Mesenchymal stem cell (in vitro differentiated cells and primary cell): ENCODE data around the gene APOA1.

ENCODE experiments used
- DNase-seq: peaks from one replicate; pipeline ENCODE4 v3.0.0-alpha.2; 2013
- H2AFZ ChIP-seq: one replicate; pipeline ENCODE4 v1.6.1; 2013; ENCODE audit warnings: low read depth, mild to moderate bottlenecking, control low read depth, inconsistent platforms, low read length, moderate library complexity
- H2AK5ac ChIP-seq: 2 replicates; pipeline ENCODE4 v1.6.1; 2013; ENCODE audit warnings: low read length, moderate library complexity, mild to moderate bottlenecking, inconsistent platforms; ENCODE audit not compliant: severe bottlenecking
- H2BK120ac ChIP-seq: one replicate; pipeline ENCODE4 v1.6.1; 2013; ENCODE audit warnings: low read depth, mild to moderate bottlenecking, inconsistent platforms, low read length, moderate library complexity
- H2BK12ac ChIP-seq, 2 experiments: one replicate each; pipeline ENCODE4 v1.6.1; 2013; ENCODE audit warnings: inconsistent platforms in 2 of 2, low read length in 2 of 2, mild to moderate bottlenecking in 2 of 2, moderate library complexity in 2 of 2, control low read depth in 1 of 2
- H2BK15ac ChIP-seq: one replicate; pipeline ENCODE4 v1.6.1; 2013; ENCODE audit warnings: mild to moderate bottlenecking, low read depth, inconsistent platforms; ENCODE audit not compliant: poor library complexity, severe bottlenecking
- H2BK5ac ChIP-seq: 2 replicates; pipeline ENCODE4 v1.6.1; 2013; ENCODE audit warnings: low read depth, mild to moderate bottlenecking, low read length, control low read depth, inconsistent platforms; ENCODE audit not compliant: poor library complexity, severe bottlenecking
- H3K14ac ChIP-seq, 2 experiments: one replicate each; pipeline ENCODE4 v1.6.1; 2013; ENCODE audit warnings: inconsistent platforms in 2 of 2, low read length in 2 of 2, control low read depth in 1 of 2, mild to moderate bottlenecking in 1 of 2, moderate library complexity in 1 of 2
- H3K18ac ChIP-seq, 2 experiments: one replicate each; pipeline ENCODE4 v1.6.1; 2013; ENCODE audit warnings: inconsistent platforms in 2 of 2, low read length in 2 of 2, control low read depth in 1 of 2, low read depth in 1 of 2, mild to moderate bottlenecking in 1 of 2
- H3K23ac ChIP-seq, 2 experiments: one replicate each; pipeline ENCODE4 v1.6.1; 2013; ENCODE audit warnings: inconsistent platforms in 2 of 2, low read length in 2 of 2, mild to moderate bottlenecking in 2 of 2, moderate library complexity in 2 of 2, control low read depth in 1 of 2
- H3K27ac ChIP-seq: 2 replicates; pipeline ENCODE4 v1.5.1; 2013; ENCODE audit warnings: mild to moderate bottlenecking, moderate library complexity, low read length, control low read depth, inconsistent platforms; ENCODE audit not compliant: poor library complexity, severe bottlenecking
- H3K27me3 ChIP-seq, 2 experiments: 2 replicates each; pipeline versions ENCODE4 v1.6.1 to v1.7.0; 2013; ENCODE audit warnings: low read length in 2 of 2, mild to moderate bottlenecking in 2 of 2, moderate library complexity in 2 of 2, control low read depth in 1 of 2, inconsistent platforms in 1 of 2; ENCODE audit not compliant: control insufficient read depth in 1 of 2, insufficient read depth in 1 of 2
- H3K36me3 ChIP-seq, 2 experiments: 2 replicates each; pipeline versions ENCODE4 v1.6.1 to v1.7.0; 2013; ENCODE audit warnings: low read length in 2 of 2, control low read depth in 1 of 2, inconsistent platforms in 1 of 2, low read depth in 1 of 2, mild to moderate bottlenecking in 1 of 2; ENCODE audit not compliant: insufficient read depth in 2 of 2, control insufficient read depth in 1 of 2
- H3K4ac ChIP-seq, 2 experiments: one replicate each; pipeline ENCODE4 v1.6.1; 2013; ENCODE audit warnings: inconsistent platforms in 2 of 2, low read length in 2 of 2, mild to moderate bottlenecking in 2 of 2, moderate library complexity in 2 of 2, control low read depth in 1 of 2, low read depth in 1 of 2
- H3K4me1 ChIP-seq: 2 replicates; pipeline ENCODE4 v1.6.1; 2013; ENCODE audit warnings: low read depth, low read length, control low read depth; ENCODE audit not compliant: control insufficient read depth, insufficient read depth
- H3K4me2 ChIP-seq: 2 replicates; pipeline ENCODE4 v1.6.1; 2013; ENCODE audit warnings: low read length, mild to moderate bottlenecking, inconsistent platforms; ENCODE audit not compliant: poor library complexity, severe bottlenecking
- H3K4me3 ChIP-seq, 2 experiments: 2 replicates each; pipeline versions ENCODE4 v1.5.1 to v1.7.0; 2013; ENCODE audit warnings: low read length in 2 of 2, mild to moderate bottlenecking in 2 of 2, control low read depth in 1 of 2, low read depth in 1 of 2; ENCODE audit not compliant: insufficient read depth in 1 of 2
- H3K79me1 ChIP-seq: replicated peaks from 2 replicates; pipeline ENCODE4 v1.6.1; 2013; ENCODE audit warnings: mild to moderate bottlenecking, control low read depth, low read length, inconsistent platforms; ENCODE audit not compliant: poor library complexity, severe bottlenecking
- H3K9ac ChIP-seq: 2 replicates; pipeline ENCODE4 v1.7.0; 2013; ENCODE audit warnings: mild to moderate bottlenecking, low read length, moderate library complexity
- H3K9me3 ChIP-seq: 2 replicates; pipeline ENCODE4 v1.7.0; 2013; ENCODE audit warnings: mild to moderate bottlenecking, low read length; ENCODE audit not compliant: control insufficient read depth
- H4K8ac ChIP-seq: one replicate; pipeline ENCODE4 v1.6.1; 2013; ENCODE audit warnings: inconsistent platforms, mild to moderate bottlenecking, low read length, moderate library complexity
- H4K91ac ChIP-seq: one replicate; pipeline ENCODE4 v1.6.1; 2013; ENCODE audit warnings: mild to moderate bottlenecking, low read length, inconsistent platforms
- whole genome bisulfite sequencing: methylation state at CpG from one replicate; pipeline ENCODE4 v1.1.7; 2013; ENCODE audit warnings: mixed read lengths; 5-methylcytosine and 5-hydroxymethylcytosine counted together

The APOA1 gene

GRCh38 chr11:116844722-116845121, 7.3 kb upstream of the APOA1 start:
- WGBS = 99% methylated on average over 4 of the region's 4 CpGs
- no peak overlapping the region for H2BK5ac ChIP-seq
- H3K36me3 ChIP-seq = peaks cover 39 to 59% of the 10 kb centered on the region in 2 experiments
- H3K23ac ChIP-seq = no peak overlapping the region
- no peak overlapping the region for H3K4me2 ChIP-seq
- H2AFZ ChIP-seq = no peak overlapping the region
- no peak overlapping the region for H2BK12ac ChIP-seq
- H3K14ac ChIP-seq = no peak overlapping the region
- no peaks in the 10 kb centered on the region for H3K27me3 ChIP-seq
- H2AK5ac ChIP-seq = no peak overlapping the region
- no peaks in the 10 kb centered on the region for H3K79me1 ChIP-seq
- no peak overlapping the region for H4K8ac ChIP-seq
- DNase-seq = no peak
- H4K91ac ChIP-seq = no peak overlapping the region
- no peak overlapping the region for H2BK15ac ChIP-seq
- H3K18ac ChIP-seq = no peak overlapping the region
- no peak overlapping the region for H3K27ac ChIP-seq
- H3K4me3 ChIP-seq = no peak overlapping the region
- H2BK120ac ChIP-seq = no peak overlapping the region
- no peaks in the 10 kb centered on the region for H3K4me1 ChIP-seq
- H3K9ac ChIP-seq = no peak overlapping the region
- no peak overlapping the region for H3K4ac ChIP-seq
- H3K9me3 ChIP-seq = no peaks in the 10 kb centered on the region

- Histone ChIP-seq H3K27ac (no peak overlapping the region), H3K14ac (no peak overlapping the region), H3K36me3 (peaks cover 33 to 53% of the 10 kb centered on the region in 2 experiments), H3K79me1 (no peaks in the 10 kb centered on the region), H2BK5ac (no peak overlapping the region), H2BK12ac (no peak overlapping the region), H2BK120ac (no peak overlapping the region), H2AK5ac (no peak overlapping the region), H3K18ac (no peak overlapping the region), H3K9ac (no peak overlapping the region), H2AFZ (no peak overlapping the region), H3K4me3 (no peak overlapping the region), H3K4me2 (no peak overlapping the region), H3K27me3 (no peaks in the 10 kb centered on the region), H4K91ac (no peak overlapping the region), H3K9me3 (no peaks in the 10 kb centered on the region), H3K4ac (no peak overlapping the region), H2BK15ac (no peak overlapping the region), H3K4me1 (no peaks in the 10 kb centered on the region), H4K8ac (no peak overlapping the region), H3K23ac (no peak overlapping the region)
- 94% methylated on average over 8 of the region's 9 CpGs for WGBS
- no peak for DNase-seq
Observed at GRCh38 chr11:116843661-116844060, 6.2 kb upstream of the APOA1 start.

GRCh38 chr11:116842909-116843308, 5.5 kb upstream of the APOA1 start:
- H3K4me3 ChIP-seq = no peak overlapping the region
- WGBS = 95% methylated on average over 4 of the region's 4 CpGs

GRCh38 chr11:116842117-116842516, 4.7 kb upstream of the APOA1 start:
- Histone ChIP-seq H3K4me3 (no peak overlapping the region), H2BK5ac (no peak overlapping the region), H2AK5ac (no peak overlapping the region), H3K79me1 (no peaks in the 10 kb centered on the region), H3K4me2 (no peak overlapping the region), H3K9me3 (no peaks in the 10 kb centered on the region), H4K8ac (no peak overlapping the region), H3K27me3 (no peaks in the 10 kb centered on the region), H3K14ac (no peak overlapping the region), H4K91ac (no peak overlapping the region), H2BK120ac (no peak overlapping the region), H3K18ac (no peak overlapping the region), H3K36me3 (peaks cover 24 to 41% of the 10 kb centered on the region in 2 experiments), H2AFZ (no peak overlapping the region), H3K27ac (no peak overlapping the region), H2BK15ac (no peak overlapping the region), H3K23ac (no peak overlapping the region), H3K9ac (no peak overlapping the region), H3K4ac (no peak overlapping the region), H2BK12ac (no peak overlapping the region), H3K4me1 (peaks cover 2% of the 10 kb centered on the region)
- no peak for DNase-seq
- 100% methylated on average over 4 of the region's 4 CpGs for WGBS

More at GRCh38 chr11:116842909-116843308, 5.5 kb upstream of the APOA1 start:
- Histone ChIP-seq H3K27me3 (no peaks in the 10 kb centered on the region), H2BK15ac (no peak overlapping the region), H3K4ac (no peak overlapping the region), H3K9ac (no peak overlapping the region), H3K36me3 (peaks cover 32 to 48% of the 10 kb centered on the region in 2 experiments), H3K27ac (no peak overlapping the region), H3K18ac (no peak overlapping the region), H3K23ac (no peak overlapping the region), H3K4me2 (no peak overlapping the region), H4K8ac (no peak overlapping the region), H3K9me3 (no peaks in the 10 kb centered on the region), H4K91ac (no peak overlapping the region), H2AFZ (no peak overlapping the region), H2BK5ac (no peak overlapping the region), H2BK120ac (no peak overlapping the region), H3K79me1 (no peaks in the 10 kb centered on the region), H2AK5ac (no peak overlapping the region), H3K4me1 (no peaks in the 10 kb centered on the region), H3K14ac (no peak overlapping the region), H2BK12ac (no peak overlapping the region)
- no peak for DNase-seq
